Fibroblast of lung (primary cell): ENCODE measurements around the gene KCNK10. TPM values are rescaled to one million over a fixed set of nuclear protein-coding genes. Genes with fewer than 3 reads are reported as not detected.

Experiments used
- DNase-seq, 2 donors: peaks; one replicate each; pipeline versions ENCODE4 v3.0.0 to v3.0.0-alpha.2; 2010; ENCODE audit warnings: low read depth in 2 of 2
- H2AFZ ChIP-seq: 2 replicates; pipeline ENCODE4 v1.5.1; 2012; ENCODE audit warnings: low read length, control low read depth, inconsistent platforms
- H3K27ac ChIP-seq: 2 replicates; pipeline ENCODE4 v1.5.1; 2011; ENCODE audit warnings: low read length, control low read depth; ENCODE audit not compliant: insufficient read depth
- H3K27me3 ChIP-seq: 2 replicates; pipeline ENCODE4 v1.5.1; 2011; ENCODE audit warnings: mild to moderate bottlenecking, low read length; ENCODE audit not compliant: control insufficient read depth, insufficient read depth
- H3K36me3 ChIP-seq: 2 replicates; pipeline ENCODE4 v1.5.1; 2011; ENCODE audit warnings: low read length; ENCODE audit not compliant: control insufficient read depth, insufficient read depth
- H3K4me1 ChIP-seq: 2 replicates; pipeline ENCODE4 v1.5.1; 2011; ENCODE audit warnings: low read length; ENCODE audit not compliant: control insufficient read depth, insufficient read depth; ENCODE audit errors: extremely low read depth
- H3K4me2 ChIP-seq: 2 replicates; pipeline ENCODE4 v1.5.1; 2011; ENCODE audit warnings: low read length, control low read depth; ENCODE audit not compliant: insufficient read depth; ENCODE audit errors: extremely low read depth
- H3K4me3 ChIP-seq, 4 experiments: fragments of 200-600 bp in 1 of 4; sonication (generic) in 1 of 4; replicated peaks in 1 of 4; 2 replicates each; pipeline ENCODE4 v1.5.1; 2011 to 2016; ENCODE audit warnings: low read length in 4 of 4, low read depth in 3 of 4, mild to moderate bottlenecking in 3 of 4, control low read depth in 2 of 4, inconsistent platforms in 1 of 4, mixed read lengths in 1 of 4; ENCODE audit not compliant: insufficient read depth in 1 of 4; ENCODE audit errors: control extremely low read depth in 1 of 4
- H3K79me2 ChIP-seq: 2 replicates; pipeline ENCODE4 v1.5.1; 2012; ENCODE audit warnings: mild to moderate bottlenecking, low read length, inconsistent platforms; ENCODE audit not compliant: control insufficient read depth, insufficient read depth
- H3K9ac ChIP-seq: 2 replicates; pipeline ENCODE4 v1.5.1; 2011; ENCODE audit warnings: mild to moderate bottlenecking, low read length, control low read depth; ENCODE audit not compliant: insufficient read depth
- H3K9me3 ChIP-seq: 2 replicates; pipeline ENCODE4 v1.5.1; 2012; ENCODE audit warnings: low read depth, low read length; ENCODE audit not compliant: control insufficient read depth, insufficient read depth
- H4K20me1 ChIP-seq: 2 replicates; pipeline ENCODE4 v1.5.1; 2011; ENCODE audit warnings: low read length; ENCODE audit not compliant: control insufficient read depth, insufficient read depth; ENCODE audit errors: extremely low read depth
- CTCF ChIP-seq, 2 donors: IDR thresholded peaks in 1 of 2; conservative IDR thresholded peaks in 1 of 2; 1 replicate in 1 of 2; 2 replicates in 1 of 2; pipeline ENCODE4 v1.5.1; 2011 to 2012; ENCODE audit warnings: low read length in 2 of 2, control low read depth in 1 of 2, inconsistent platforms in 1 of 2, low read depth in 1 of 2, mild to moderate bottlenecking in 1 of 2
- EZH2 ChIP-seq: IDR thresholded peaks from 2 replicates; pipeline ENCODE4 v1.5.1; 2012; ENCODE audit warnings: low read length, control low read depth, mild to moderate bottlenecking; ENCODE audit errors: missing control alignments
- polyA plus RNA-seq, 2 donors: library from polyadenylated mRNA; depleted of rRNA in 1 of 2; stranded (reverse) in 1 of 2; unstranded in 1 of 2; fragments of >200 nt; gene quantifications; 2 replicates each; pipeline ENCODE4 v1.2.1, GENCODE V29; 2011 to 2012; ENCODE audit warnings: missing spikeins in 1 of 2
- total RNA-seq: library from RNA; depleted of rRNA; stranded (reverse); fragments of >200 nt; gene quantifications from 2 replicates; pipeline ENCODE4 v1.2.1, GENCODE V29; 2014

Gene KCNK10
- total and polyA plus RNA-seq, 2 donors (not counting 1 experiment from before 2014, with no cell fraction given), result not detected

- Histone ChIP-seq H3K27me3 (peaks cover 37% of the 10 kb centered on the region), H4K20me1 (no peaks in the 10 kb centered on the region), H3K27ac (no peak overlapping the region), H3K4me3 (peak overlapping the region in 1 of 4 experiments; percentile 17), H3K36me3 (no peaks in the 10 kb centered on the region), H3K4me1 (no peaks in the 10 kb centered on the region), H3K9me3 (no peaks in the 10 kb centered on the region), H3K9ac (no peak overlapping the region), H2AFZ (no peak overlapping the region), H3K4me2 (peak overlapping the region; percentile 51), H3K79me2 (no peaks in the 10 kb centered on the region)
- peak; percentile 62 for TF ChIP-seq EZH2
- TF ChIP-seq CTCF (conservative IDR thresholded peaks at IDR 0.05 in 1 of 2, IDR thresholded peaks at IDR 0.05 in 1 of 2; ENCODE audit: low read depth in 1 of 2, low read length in 2 of 2), result no peak
- DNase-seq, result peak in 1 of 2 donors; percentile 41
These were observed 592 bp upstream of the KCNK10 start for GRCh38 chr14:88323523-88324199.

GRCh38 chr14:88322504-88323085, 474 bp downstream of the KCNK10 start:
- Histone ChIP-seq H3K4me1 (no peaks in the 10 kb centered on the region), H3K27me3 (peaks cover 37% of the 10 kb centered on the region), H3K79me2 (no peaks in the 10 kb centered on the region), H3K4me3 (peak overlapping the region in 1 of 4 experiments; percentile 17), H4K20me1 (no peaks in the 10 kb centered on the region), H3K27ac (no peak overlapping the region), H2AFZ (no peak overlapping the region), H3K36me3 (no peaks in the 10 kb centered on the region), H3K9me3 (no peaks in the 10 kb centered on the region), H3K9ac (no peak overlapping the region), H3K4me2 (no peak overlapping the region)
- TF ChIP-seq EZH2, result no peak
- no peak for TF ChIP-seq CTCF (conservative IDR thresholded peaks at IDR 0.05 in 1 of 2, IDR thresholded peaks at IDR 0.05 in 1 of 2; ENCODE audit: low read depth in 1 of 2, low read length in 2 of 2)
- DNase-seq, result no peak

GRCh38 chr14:88321692-88322503, 1.2 kb downstream of the KCNK10 start:
- no peak for TF ChIP-seq EZH2
- TF ChIP-seq CTCF (conservative IDR thresholded peaks at IDR 0.05 in 1 of 2, IDR thresholded peaks at IDR 0.05 in 1 of 2; ENCODE audit: low read depth in 1 of 2, low read length in 2 of 2), result no peak
- no peak overlapping the region for H3K4me3 ChIP-seq
- no peak overlapping the region for H3K27ac ChIP-seq
- no peaks in the 10 kb centered on the region for H3K79me2 ChIP-seq
- no peaks in the 10 kb centered on the region for H3K9me3 ChIP-seq
- H3K27me3 ChIP-seq, result peaks cover 37% of the 10 kb centered on the region
- no peaks in the 10 kb centered on the region for H3K36me3 ChIP-seq
- H2AFZ ChIP-seq, result no peak overlapping the region
- H3K4me2 ChIP-seq, result no peak overlapping the region
- no peaks in the 10 kb centered on the region for H4K20me1 ChIP-seq
- no peak for DNase-seq
- H3K9ac ChIP-seq, result no peak overlapping the region
- H3K4me1 ChIP-seq, result no peaks in the 10 kb centered on the region
